SHP77 (cell line): ENCODE results near the gene SIRT7.

Source experiments
- DNase-seq, 2 experiments: peaks; one replicate each; lab custom pipeline; 2025; lab: John Stamatoyannopoulos, UW

The SIRT7 gene

GRCh38 chr17:81917565-81918332 is at the start of gene SIRT7:
SIRT7 (minus strand) TSS chr17:81918176; CDS start chr17:81918131, 45 bp downstream.
- DNase-seq, result peak; percentile 60 to 75

- DNase-seq, result no peak
These were observed 49.2 kb upstream of the SIRT7 start for GRCh38 chr17:81967244-81967532.

GRCh38 chr17:81966343-81967243 is 48.6 kb upstream of the SIRT7 start:
- peak; percentile 88 to 95 for DNase-seq

- no peak for DNase-seq
These were observed 46.3 kb upstream of the SIRT7 start for GRCh38 chr17:81964081-81964849.

- DNase-seq, result peak in 1 of 2 experiments; percentile 35
These were observed 44.8 kb upstream of the SIRT7 start for GRCh38 chr17:81962499-81963441.

GRCh38 chr17:81961521-81962498 is 43.8 kb upstream of the SIRT7 start:
- DNase-seq, result no peak

- peak; percentile 26 to 39 for DNase-seq
These were observed 43.1 kb upstream of the SIRT7 start, which contains the start of gene NOTUM for GRCh38 chr17:81961087-81961511. NOTUM (minus strand) TSS chr17:81961187; CDS start chr17:81960909, 278 bp downstream.

GRCh38 chr17:81960130-81960958 is 42.4 kb upstream of the SIRT7 start:
- no peak for DNase-seq

- peak; percentile 57 to 72 for DNase-seq
These were observed 41.6 kb upstream of the SIRT7 start for GRCh38 chr17:81959362-81960129.

GRCh38 chr17:81958633-81959342 is 40.8 kb upstream of the SIRT7 start:
- DNase-seq, result no peak

- DNase-seq, result no peak
These were observed 39.9 kb upstream of the SIRT7 start for GRCh38 chr17:81957691-81958432.

GRCh38 chr17:81956607-81957589 is 38.9 kb upstream of the SIRT7 start:
- no peak for DNase-seq

GRCh38 chr17:81955756-81956544 is 38.0 kb upstream of the SIRT7 start:
- no peak for DNase-seq

GRCh38 chr17:81955058-81955681 is 37.2 kb upstream of the SIRT7 start:
- no peak for DNase-seq
